Adrenal gland (tissue), 12 donors: Measurements from ENCODE around the gene ACY1. TPM values are rescaled to one million over a fixed set of nuclear protein-coding genes. Genes with fewer than 3 reads are reported as not detected.
A peak's percentile ranks its signal among the peaks of the same experiment; 100 is the strongest.

ENCODE experiments used
- DNase-seq, 7 donors: peaks; one replicate each; pipeline ENCODE4 v3.0.0-alpha.2; 2019 to 2020
- H3K27ac ChIP-seq, 5 donors: fragments of 200-600 bp; sonication (generic) in 4 of 5; 1 replicate in 3 of 5; 2 replicates in 2 of 5; pipeline versions ENCODE4 v1.5.1 to v1.8.0; 2016 to 2020; ENCODE audit warnings: mild to moderate bottlenecking in 1 of 5
- H3K27me3 ChIP-seq: fragments of 200-600 bp; 2 replicates; pipeline ENCODE4 v1.8.0; 2021
- H3K36me3 ChIP-seq, 2 donors: fragments of 200-600 bp; replicated peaks in 1 of 2; 1 replicate in 1 of 2; 2 replicates in 1 of 2; pipeline versions ENCODE4 v1.5.1 to v1.8.0; 2018 to 2022
- H3K4me1 ChIP-seq, 2 donors: fragments of 200-600 bp; replicated peaks in 1 of 2; 1 replicate in 1 of 2; 2 replicates in 1 of 2; pipeline versions ENCODE4 v1.5.1 to v1.8.0; 2018 to 2021
- H3K4me3 ChIP-seq, 4 donors: fragments of 200-600 bp; sonication (generic) in 3 of 4; one replicate each; pipeline ENCODE4 v1.5.1; 2016 to 2018
- H3K9me3 ChIP-seq, 3 donors: fragments of 200-600 bp; sonication (generic) in 1 of 3; replicated peaks in 1 of 3; 1 replicate in 2 of 3; 2 replicates in 1 of 3; pipeline versions ENCODE4 v1.5.1 to v1.8.0; 2016 to 2021
- CTCF ChIP-seq, 6 experiments: fragments of 450-650 bp in 4 of 6; fragments of 200-600 bp in 2 of 6; sonication (generic) in 1 of 6; IDR thresholded peaks; 1 replicate in 5 of 6; 2 replicates in 1 of 6; pipeline versions ENCODE4 v1.5.1 to v1.8.0; 2016 to 2021; ENCODE audit warnings: antibody characterized with exemption in 6 of 6, mild to moderate bottlenecking in 2 of 6, moderate library complexity in 1 of 6
- POLR2A ChIP-seq, 2 donors: fragments of 450-650 bp; IDR thresholded peaks; one replicate each; pipeline ENCODE4 v1.6.1; 2017; ENCODE audit warnings: antibody characterized with exemption in 2 of 2, mild to moderate bottlenecking in 2 of 2, moderate library complexity in 1 of 2
- WGBS, 4 donors: extraction: QIAGEN DNeasy Blood & Tissue Kit in 2 of 4; methylation state at CpG; one replicate each; pipeline versions ENCODE4 v1.1.5 to v1.1.7; 2013 to 2017; 5-methylcytosine and 5-hydroxymethylcytosine counted together
- intact Hi-C, 2 donors: fragments of 100-400 bp; cut with DNase I; formaldehyde crosslinking; loops; one replicate each; pipeline versions ENCODE4 v1.14.1 to v1.15.0; 2022 to 2023
- polyA plus RNA-seq, 3 donors: library from polyadenylated mRNA; stranded (reverse); fragments of 200-250 nt in 2 of 3; fragments of 350-450 nt in 1 of 3; fragmentation: Illumina TruSeq in 1 of 3; extraction: RNeasy Lipid Tissue Mini Kit (QIAGEN cat#74804) in 1 of 3; gene quantifications; one replicate each; pipeline ENCODE4 v1.2.3, GENCODE V29; 2013 to 2014
- total RNA-seq, 9 donors: library from RNA; depleted of rRNA in 4 of 9; stranded (reverse); fragments of >200 nt in 4 of 9; fragments of 120-200 nt in 1 of 9; fragmentation: NEBNext Ultra II Directional in 1 of 9; extraction: Animal tissue kit (Norgen Biotek cat#: 25700) in 1 of 9; gene quantifications; one replicate each; pipeline versions ENCODE4 v1.1.0 to v1.2.4, GENCODE V29; 2013 to 2023
- donor health status: healthy with polysubstance abuse.
- donor health status: Bipolar disorder and iron deficiency.
- donor health status: DM: yes; HTN: yes; CAD: no.
- donor health status: DM: no; HTN: no; CAD: no.
- donor health status: DM: no; HTN: no; CAD: no.
- donor health status: DM: yes; HTN: yes; CAD: no.

ACY1 gene
- total and polyA plus RNA-seq, 12 donors: 37.3 to 122 (median 74.2) TPM

- Histone ChIP-seq H3K9me3 (no peaks in the 10 kb centered on the region), H3K4me1 (peaks cover 23 to 26% of the 10 kb centered on the region in 2 donors), H3K4me3 (peak overlapping the region in 2 of 4 donors; percentile 19 to 39), H3K27me3 (no peaks in the 10 kb centered on the region), H3K36me3 (no peaks in the 10 kb centered on the region), H3K27ac (peak overlapping the region; percentile 90 to 98 (median 93))
- TF ChIP-seq CTCF (IDR thresholded peaks at IDR 0.05): no peak
- no peak for TF ChIP-seq POLR2A (IDR thresholded peaks at IDR 0.05)
- intact Hi-C loops: no loop called here
- 61 to 67% (median 66%) methylated on average over 21 to 22 of the region's 22 CpGs for WGBS, 4 donors
- no peak for DNase-seq
Observed at GRCh38 chr3:51983578-51984268, 388 bp downstream of the ACY1 start.

GRCh38 chr3:51984269-51984647 is 923 bp downstream of the ACY1 start:
- no peak for DNase-seq
- intact Hi-C loops: no loop called here
- TF ChIP-seq CTCF (IDR thresholded peaks at IDR 0.05) (no peak), POLR2A (IDR thresholded peaks at IDR 0.05) (no peak)
- Histone ChIP-seq H3K4me3 (peak overlapping the region in 1 of 4 donors; percentile 39), H3K9me3 (no peaks in the 10 kb centered on the region), H3K4me1 (peaks cover 23 to 26% of the 10 kb centered on the region in 2 donors), H3K36me3 (no peaks in the 10 kb centered on the region), H3K27me3 (no peaks in the 10 kb centered on the region), H3K27ac (peak overlapping the region in 4 of 5 donors; percentile 90 to 96 (median 92))

GRCh38 chr3:51985063-51985462 is 1.7 kb downstream of the ACY1 start:
- TF ChIP-seq POLR2A (IDR thresholded peaks at IDR 0.05): no peak
- TF ChIP-seq CTCF (IDR thresholded peaks at IDR 0.05): no peak
- intact Hi-C loops: no loop called here
- peaks cover 23 to 26% of the 10 kb centered on the region in 2 donors for H3K4me1 ChIP-seq
- no peak overlapping the region for H3K4me3 ChIP-seq
- H3K9me3 ChIP-seq: no peaks in the 10 kb centered on the region
- H3K27me3 ChIP-seq: no peaks in the 10 kb centered on the region
- DNase-seq: no peak
- no peaks in the 10 kb centered on the region for H3K36me3 ChIP-seq
- H3K27ac ChIP-seq: no peak overlapping the region
- WGBS, 4 donors: 92 to 95% (median 93%) methylated on average over 5 to 6 of the region's 6 CpGs

GRCh38 chr3:51986010-51986947 is 2.9 kb downstream of the ACY1 start:
- intact Hi-C loops: no loop called here
- H3K4me1 ChIP-seq: peaks cover 23 to 26% of the 10 kb centered on the region in 2 donors
- no peaks in the 10 kb centered on the region for H3K36me3 ChIP-seq
- no peak for DNase-seq
- TF ChIP-seq CTCF (IDR thresholded peaks at IDR 0.05) (no peak), POLR2A (IDR thresholded peaks at IDR 0.05) (no peak)
- no peak overlapping the region for H3K4me3 ChIP-seq
- no peaks in the 10 kb centered on the region for H3K27me3 ChIP-seq
- H3K27ac ChIP-seq: no peak overlapping the region
- no peaks in the 10 kb centered on the region for H3K9me3 ChIP-seq
- whole genome bisulfite sequencing, 4 donors: 87 to 92% (median 87%) methylated on average over 10 to 12 of the region's 12 CpGs
